ENCODE data around the gene LDLR.
A peak's percentile ranks its signal among the peaks of the same experiment; 100 is the strongest.
"Not testable (repeated sequence)": the region's sequence is repeated elsewhere in the genome, so short reads cannot be mapped to it uniquely, and the experiment has no call there.

LDLR gene

DNA sequence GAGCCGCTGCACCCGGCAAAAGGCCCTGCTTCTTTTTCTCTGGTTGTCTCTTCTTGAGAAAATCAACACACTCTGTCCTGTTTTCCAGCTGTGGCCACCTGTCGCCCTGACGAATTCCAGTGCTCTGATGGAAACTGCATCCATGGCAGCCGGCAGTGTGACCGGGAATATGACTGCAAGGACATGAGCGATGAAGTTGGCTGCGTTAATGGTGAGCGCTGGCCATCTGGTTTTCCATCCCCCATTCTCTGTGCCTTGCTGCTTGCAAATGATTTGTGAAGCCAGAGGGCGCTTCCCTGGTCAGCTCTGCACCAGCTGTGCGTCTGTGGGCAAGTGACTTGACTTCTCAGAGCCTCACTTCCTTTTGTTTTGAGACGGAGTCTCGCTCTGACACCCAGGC, 17.2 kb downstream of the LDLR start:
- DNase-seq (ENCODE audit: low spot score): no peak

DNA sequence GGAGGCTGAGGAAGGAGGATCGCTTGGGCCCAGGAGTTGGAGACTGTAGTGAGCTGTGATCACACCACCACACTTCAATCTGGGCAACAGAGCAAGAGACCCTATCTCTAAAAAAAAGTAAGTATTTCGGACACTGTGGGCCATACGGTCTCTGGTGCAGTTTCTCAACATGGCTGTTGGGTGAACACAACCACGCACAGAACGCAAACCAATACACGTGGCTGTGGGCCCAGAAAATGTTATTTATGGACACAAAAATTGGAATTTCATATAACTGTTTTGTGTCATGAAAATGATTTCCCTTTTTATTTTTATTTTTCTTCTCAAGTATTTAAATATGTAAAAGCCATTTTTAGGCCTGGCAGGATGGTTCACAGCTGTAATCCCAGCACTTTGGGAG, 19.5 kb downstream of the LDLR start:
- DNase-seq (ENCODE audit: low spot score): no peak

DNA sequence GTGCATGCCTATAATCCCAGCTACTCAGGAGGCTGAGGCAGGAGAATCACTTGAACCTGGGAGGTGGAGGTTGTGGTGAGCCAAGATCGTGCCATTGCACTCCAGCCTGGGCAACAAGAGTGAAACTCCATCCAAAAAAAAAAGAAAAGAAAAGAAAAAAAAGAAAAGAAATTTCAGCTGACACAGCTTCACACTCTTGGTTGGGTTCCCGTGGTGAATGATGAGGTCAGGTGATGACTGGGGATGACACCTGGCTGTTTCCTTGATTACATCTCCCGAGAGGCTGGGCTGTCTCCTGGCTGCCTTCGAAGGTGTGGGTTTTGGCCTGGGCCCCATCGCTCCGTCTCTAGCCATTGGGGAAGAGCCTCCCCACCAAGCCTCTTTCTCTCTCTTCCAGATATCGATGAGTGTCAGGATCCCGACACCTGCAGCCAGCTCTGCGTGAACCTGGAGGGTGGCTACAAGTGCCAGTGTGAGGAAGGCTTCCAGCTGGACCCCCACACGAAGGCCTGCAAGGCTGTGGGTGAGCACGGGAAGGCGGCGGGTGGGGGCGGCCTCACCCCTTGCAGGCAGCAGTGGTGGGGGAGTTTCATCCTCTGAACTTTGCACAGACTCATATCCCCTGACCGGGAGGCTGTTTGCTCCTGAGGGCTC, 22.0 kb downstream of the LDLR start:
- DNase-seq (ENCODE audit: low spot score): no peak

DNA sequence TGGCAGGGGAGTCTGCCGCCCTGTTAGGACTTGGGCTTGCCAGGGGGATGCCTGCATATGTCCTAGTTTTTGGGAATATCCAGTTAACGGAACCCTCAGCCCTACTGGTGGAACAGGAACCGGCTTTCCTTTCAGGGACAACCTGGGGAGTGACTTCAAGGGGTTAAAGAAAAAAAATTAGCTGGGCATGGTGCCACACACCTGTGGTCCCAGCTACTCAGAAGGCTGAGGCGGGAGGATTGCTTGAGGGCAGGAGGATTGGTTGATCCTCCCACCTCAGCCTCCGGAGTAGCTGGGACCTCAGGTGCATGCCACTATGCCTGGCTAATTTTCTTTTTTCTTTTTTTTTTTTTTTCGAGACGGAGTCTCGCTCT, 22.5 kb downstream of the LDLR start:
- no peak for DNase-seq (ENCODE audit: low spot score)

DNA sequence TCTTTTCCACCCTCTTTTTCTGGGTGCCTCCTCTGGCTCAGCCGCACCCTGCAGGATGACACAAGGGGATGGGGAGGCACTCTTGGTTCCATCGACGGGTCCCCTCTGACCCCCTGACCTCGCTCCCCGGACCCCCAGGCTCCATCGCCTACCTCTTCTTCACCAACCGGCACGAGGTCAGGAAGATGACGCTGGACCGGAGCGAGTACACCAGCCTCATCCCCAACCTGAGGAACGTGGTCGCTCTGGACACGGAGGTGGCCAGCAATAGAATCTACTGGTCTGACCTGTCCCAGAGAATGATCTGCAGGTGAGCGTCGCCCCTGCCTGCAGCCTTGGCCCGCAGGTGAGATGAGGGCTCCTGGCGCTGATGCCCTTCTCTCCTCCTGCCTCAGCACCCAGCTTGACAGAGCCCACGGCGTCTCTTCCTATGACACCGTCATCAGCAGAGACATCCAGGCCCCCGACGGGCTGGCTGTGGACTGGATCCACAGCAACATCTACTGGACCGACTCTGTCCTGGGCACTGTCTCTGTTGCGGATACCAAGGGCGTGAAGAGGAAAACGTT, 24.0 kb downstream of the LDLR start:
- no peak for DNase-seq (ENCODE audit: low spot score)

DNA sequence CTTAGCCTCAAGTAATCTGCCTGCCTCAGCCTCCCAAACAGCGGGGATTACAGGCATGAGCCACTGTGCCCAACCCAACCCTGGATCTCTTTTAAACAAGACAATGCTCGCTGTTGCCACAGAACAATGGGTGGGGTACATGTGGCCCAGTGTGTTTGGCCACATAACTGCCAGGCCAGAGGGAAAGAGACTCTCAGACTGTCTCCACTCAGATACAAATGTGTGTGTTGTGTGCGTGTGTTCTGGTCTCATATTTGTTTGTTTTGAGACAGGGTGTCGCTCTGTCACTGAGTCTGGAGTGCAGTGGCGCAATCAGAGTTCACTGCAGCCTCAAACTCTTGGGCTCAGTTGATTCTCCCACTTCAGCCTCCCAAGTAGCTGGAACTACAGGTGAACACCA, 25.8 kb downstream of the LDLR start:
- no peak for DNase-seq (ENCODE audit: low spot score)

DNA sequence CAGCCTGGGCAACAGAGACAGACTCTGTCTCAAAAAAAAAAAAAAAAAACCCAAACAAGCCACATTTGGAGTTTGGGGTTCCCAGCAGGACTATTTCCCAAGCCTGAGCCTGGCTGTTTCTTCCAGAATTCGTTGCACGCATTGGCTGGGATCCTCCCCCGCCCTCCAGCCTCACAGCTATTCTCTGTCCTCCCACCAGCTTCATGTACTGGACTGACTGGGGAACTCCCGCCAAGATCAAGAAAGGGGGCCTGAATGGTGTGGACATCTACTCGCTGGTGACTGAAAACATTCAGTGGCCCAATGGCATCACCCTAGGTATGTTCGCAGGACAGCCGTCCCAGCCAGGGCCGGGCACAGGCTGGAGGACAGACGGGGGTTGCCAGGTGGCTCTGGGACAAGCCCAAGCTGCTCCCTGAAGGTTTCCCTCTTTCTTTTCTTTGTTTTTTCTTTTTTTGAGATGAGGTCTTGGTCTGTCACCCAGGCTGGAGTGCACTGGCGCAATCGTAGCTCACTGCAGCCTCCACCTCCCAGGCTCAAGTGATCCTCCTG, 26.7 kb downstream of the LDLR start:
- no peak for DNase-seq (ENCODE audit: low spot score)

DNA sequence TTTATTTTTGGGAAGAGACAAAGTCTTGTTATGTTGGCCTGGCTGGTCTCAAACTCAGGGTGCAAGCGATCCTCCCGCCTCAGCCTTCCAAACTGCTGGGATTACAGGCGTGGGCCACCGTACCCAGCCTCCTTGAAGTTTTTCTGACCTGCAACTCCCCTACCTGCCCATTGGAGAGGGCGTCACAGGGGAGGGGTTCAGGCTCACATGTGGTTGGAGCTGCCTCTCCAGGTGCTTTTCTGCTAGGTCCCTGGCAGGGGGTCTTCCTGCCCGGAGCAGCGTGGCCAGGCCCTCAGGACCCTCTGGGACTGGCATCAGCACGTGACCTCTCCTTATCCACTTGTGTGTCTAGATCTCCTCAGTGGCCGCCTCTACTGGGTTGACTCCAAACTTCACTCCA, 27.2 kb downstream of the LDLR start:
- no peak for DNase-seq (ENCODE audit: low spot score)

DNA sequence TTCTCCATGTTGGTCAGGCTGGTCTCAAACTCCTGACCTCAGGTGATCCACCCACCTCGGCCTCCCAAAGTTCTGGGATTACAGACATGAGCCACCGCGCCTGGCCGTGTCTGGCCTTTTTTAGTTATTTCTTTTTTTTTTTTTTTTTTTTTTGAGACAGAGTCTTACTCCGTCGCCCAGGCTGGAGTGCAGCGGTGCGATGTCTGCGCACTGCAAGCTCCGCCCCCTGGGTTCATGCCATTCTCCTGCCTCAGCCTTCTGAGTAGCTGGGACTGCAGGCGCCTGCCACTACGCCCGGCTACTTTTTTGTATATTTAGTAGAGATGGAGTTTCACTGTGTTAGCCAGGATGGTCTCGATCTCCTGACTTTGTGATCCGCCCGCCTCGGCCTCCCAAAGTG, 32.7 kb downstream of the LDLR start:
- DNase-seq (ENCODE audit: low spot score): not testable (repeated sequence)

DNA sequence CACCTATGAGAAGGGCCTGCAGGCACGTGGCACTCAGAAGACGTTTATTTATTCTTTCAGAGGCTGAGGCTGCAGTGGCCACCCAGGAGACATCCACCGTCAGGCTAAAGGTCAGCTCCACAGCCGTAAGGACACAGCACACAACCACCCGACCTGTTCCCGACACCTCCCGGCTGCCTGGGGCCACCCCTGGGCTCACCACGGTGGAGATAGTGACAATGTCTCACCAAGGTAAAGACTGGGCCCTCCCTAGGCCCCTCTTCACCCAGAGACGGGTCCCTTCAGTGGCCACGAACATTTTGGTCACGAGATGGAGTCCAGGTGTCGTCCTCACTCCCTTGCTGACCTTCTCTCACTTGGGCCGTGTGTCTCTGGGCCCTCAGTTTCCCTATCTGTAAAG, 33.9 kb downstream of the LDLR start:
- no peak for DNase-seq (ENCODE audit: low spot score)

DNA sequence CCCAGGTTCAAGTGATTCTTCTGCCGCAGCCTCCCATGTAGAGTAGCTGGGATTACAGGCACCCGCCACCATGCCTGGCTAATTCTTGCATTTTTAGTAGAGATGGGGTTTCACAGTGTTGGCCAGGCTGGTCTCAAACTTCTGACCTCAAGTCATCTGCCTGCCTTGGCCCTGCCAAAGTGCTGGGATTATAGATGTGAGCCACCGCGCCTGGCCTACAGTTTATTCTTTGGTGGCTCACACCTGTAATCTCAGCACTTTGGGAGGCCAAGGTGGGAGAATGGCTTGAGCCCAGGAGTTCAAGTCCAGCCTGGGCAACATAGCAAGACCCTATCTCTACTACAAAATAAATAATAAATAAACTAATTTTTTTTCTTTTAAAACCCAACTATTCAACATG, 34.9 kb downstream of the LDLR start:
- DNase-seq (ENCODE audit: low spot score): not testable (repeated sequence)

DNA sequence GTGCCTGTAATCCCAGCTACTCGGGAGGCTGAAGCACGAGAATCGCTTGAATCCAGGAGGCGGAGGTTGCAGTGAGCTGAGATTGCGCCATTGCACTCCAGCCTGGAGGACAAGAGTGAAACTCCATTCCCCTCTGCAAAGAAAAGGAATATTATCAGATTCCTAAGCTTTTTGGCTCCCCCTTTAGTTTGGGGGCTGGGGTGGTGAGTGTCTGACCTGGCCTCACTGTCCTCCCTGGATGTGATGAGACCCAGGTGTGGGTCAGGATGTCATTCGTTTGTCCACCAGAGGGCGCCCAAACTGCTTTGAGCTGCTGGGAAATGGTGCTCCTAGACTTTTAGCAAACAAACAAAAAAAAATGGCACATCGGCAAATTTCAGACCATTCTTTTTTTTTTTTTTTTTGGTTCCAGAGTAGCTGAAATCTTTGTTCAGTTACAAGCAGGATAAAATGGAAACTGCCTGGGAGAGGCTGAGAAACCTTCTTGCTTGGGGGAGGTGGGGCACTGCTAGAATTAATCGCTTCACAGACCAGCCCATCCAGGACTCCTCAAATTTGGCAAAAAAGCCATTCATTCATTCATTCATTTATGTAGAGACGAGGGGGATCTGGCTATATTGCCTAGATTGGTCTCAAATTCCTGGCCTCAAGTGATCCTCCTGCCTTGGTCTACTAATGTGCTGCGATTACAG, 36.9 kb downstream of the LDLR start:
- DNase-seq (ENCODE audit: low spot score): peak; percentile 72

DNA sequence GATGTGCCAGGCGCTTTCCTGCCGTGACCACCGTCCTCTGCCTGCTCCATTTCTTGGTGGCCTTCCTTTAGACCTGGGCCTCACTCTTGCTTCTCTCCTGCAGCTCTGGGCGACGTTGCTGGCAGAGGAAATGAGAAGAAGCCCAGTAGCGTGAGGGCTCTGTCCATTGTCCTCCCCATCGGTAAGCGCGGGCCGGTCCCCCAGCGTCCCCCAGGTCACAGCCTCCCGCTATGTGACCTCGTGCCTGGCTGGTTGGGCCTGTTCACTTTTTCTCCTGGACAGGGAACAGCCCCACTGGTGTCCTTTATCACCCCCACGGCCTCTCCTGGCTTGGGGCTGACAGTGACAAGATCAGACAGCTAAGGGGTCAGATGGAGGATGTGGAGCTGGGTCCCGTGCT, 38.6 kb downstream of the LDLR start:
- DNase-seq (ENCODE audit: low spot score): no peak

DNA sequence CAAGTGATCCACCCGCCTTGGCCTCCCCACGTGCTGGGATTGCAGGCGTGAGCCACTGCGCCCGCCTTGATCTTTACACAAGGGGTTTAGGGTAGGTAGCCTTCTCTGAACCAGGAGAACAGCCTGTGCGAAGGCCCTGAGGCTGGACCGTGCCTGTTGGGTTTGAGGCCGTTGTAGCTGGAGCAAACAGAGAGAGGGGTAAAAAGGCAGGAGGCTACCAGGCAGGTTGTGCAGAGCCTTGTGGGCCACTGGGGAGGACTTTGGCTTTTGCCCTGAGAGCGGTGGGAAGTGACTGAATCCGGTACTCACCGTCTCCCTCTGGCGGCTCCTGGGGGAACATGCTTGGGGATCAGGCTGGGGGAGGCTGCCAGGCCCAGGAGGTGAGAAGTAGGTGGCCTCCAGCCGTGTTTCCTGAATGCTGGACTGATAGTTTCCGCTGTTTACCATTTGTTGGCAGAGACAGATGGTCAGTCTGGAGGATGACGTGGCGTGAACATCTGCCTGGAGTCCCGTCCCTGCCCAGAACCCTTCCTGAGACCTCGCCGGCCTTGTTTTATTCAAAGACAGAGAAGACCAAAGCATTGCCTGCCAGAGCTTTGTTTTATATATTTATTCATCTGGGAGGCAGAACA, 41.7 kb downstream of the LDLR start:
- DNase-seq (ENCODE audit: low spot score): peak; percentile 71

DNA sequence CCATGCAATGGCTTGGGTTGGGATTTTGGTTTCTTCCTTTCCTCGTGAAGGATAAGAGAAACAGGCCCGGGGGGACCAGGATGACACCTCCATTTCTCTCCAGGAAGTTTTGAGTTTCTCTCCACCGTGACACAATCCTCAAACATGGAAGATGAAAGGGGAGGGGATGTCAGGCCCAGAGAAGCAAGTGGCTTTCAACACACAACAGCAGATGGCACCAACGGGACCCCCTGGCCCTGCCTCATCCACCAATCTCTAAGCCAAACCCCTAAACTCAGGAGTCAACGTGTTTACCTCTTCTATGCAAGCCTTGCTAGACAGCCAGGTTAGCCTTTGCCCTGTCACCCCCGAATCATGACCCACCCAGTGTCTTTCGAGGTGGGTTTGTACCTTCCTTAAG, 42.2 kb downstream of the LDLR start:
- no peak for DNase-seq (ENCODE audit: low spot score)

DNA sequence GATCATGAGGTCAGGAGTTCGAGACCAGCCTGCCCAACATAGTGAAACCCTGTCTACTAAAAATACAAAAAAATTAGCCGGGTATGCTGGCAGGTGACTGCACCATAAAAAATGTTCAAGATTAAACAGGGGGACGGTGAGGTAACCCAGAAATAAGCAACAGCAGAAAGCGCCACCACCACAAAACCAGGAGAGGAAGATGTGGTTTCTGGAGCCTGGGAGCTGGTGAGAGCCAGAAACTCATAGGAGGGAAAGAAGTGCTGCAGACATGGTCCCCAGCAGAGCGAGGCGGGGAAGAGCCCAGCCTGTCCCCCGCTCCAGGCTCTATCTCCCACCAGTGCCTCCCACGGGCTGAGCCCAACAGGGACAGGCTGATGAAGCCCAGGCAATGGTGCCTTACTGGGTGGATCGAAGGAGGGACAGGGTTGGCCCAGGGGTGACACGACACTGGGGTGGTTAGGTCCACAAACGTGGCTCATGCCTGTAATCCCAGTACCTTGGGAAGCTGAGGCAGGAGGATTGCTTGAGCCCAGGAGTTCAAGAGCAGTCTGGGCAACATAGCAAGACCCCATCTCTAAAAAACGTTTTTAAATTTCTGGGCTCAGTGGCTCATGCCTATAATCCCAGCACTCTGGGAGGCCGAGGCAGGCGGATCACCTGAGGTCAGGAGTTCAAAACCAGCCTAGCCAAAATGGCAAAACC, 47.3 kb downstream of the LDLR start:
- no peak for DNase-seq (ENCODE audit: low spot score)

DNA sequence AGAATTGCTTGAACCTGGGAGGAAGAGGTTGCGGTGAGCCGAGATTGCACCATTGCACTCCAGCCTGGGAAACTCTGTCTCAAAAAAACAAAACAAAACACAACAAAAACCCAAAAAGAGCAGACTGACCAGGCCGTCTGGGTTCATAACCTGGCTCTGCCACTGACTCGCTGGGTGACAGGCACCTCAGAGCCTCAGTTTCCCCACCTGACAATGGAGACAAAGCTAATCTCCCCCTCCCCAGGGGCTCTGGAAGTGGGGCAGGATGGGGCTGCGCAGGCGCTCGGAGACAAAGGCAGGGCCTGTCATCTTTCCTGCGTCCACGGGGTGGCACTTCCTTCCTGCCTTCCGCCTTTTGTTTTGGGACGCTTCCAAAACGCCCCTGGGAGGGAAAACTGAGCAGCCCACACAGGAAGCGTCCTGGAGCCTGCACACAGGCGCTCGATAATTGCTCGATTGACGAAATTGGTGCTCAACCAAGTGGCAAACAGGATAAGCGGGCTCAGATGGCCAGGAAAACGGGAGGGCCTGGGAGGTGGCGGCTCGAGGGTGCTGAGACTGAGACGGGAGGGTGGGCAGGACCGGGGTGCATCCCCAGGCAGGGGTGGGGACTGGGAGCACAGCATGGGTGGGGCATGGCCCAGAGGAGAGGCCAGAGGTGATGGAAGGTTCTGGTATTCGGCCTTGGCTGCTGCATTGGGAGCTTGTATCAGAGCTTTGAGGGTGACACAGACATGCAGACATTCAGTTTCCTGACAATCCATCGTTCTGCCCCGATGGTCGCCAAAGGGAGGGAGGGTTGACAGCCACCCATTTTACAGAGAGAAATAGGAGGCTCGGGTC, 48.5 kb downstream of the LDLR start:
- DNase-seq (ENCODE audit: low spot score): peak; percentile 47

DNA sequence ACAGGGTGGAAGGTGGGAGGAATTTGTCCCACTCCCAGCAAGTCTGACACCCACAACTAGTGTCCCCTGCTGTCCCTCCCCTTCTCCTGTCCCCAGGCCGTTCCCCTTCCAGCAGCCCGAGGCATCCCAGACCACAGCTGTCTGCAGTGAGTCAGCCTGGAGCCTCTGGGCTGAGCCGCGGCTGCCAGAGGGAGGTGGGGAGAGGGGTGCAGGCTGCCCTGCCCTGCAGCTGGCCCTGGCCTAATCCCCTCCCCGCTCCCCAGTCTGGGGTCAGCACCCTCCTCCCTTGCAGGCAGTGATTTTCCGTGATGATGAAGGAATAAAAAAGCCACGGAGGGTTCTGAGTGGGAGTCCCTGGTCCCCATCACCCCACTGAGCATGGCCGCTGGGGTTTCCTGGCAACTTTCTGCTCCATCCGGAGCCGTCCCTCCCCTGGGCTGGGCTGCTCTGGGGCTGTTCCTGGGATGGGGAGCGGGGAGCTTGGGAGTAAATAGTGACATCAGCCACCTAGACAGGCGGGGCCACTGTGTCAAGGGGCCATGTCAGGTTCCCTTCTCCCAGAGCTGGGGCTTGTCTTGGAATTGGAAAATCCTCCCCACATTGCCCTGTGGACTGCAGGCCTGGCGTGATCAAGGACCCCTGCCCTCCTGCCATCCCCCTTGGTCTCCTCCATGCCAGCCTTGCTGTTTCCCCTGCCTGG, 49.5 kb downstream of the LDLR start:
- DNase-seq (ENCODE audit: low spot score): no peak

DNA sequence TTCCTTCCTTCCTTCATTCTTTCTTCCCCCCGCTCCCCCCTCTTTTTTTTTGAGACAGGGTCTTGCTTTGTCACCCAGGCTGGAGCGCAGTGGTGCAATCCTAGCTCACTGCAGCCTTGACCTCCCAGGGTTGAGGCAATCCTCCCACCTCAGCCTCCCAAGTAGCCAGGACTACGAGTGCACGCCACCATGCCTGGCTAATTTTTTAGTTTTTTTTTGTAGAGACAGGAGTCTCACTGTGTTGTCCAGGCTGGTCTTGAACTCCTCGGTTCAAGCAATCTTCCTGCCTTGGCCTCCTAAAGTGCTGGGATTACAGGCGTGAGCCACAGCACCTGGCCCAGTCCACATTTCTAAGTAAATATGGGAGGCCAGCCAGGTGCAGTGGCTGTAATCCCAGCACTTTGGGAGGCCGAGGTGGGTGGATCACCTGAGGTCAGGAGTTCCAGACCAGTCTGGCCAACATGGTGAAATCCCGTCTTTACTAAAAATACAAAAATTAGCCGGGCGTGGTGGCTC, 50.8 kb downstream of the LDLR start:
- DNase-seq (ENCODE audit: low spot score): not testable (repeated sequence)

DNA sequence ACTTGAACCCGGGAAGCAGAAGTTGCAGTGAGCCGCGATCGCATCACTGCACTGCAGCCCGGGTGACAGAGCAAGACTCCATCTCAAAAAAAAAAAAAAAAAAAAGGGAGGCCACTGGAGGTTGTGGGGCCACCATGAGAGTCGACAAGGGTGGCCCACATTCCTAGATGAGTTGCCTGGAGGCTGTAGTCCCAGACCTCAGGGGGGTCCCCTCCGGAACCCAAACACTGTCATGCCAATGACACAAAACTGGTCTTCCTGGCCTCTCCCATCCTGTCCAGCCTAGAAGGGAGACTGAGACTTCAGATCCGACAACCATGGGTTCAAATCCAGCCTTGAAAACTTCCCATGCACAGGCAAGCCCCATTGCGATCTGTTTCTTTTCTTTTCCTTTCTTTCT, 51.6 kb downstream of the LDLR start:
- DNase-seq (ENCODE audit: low spot score): no peak

Measured in activated CD4-positive, alpha-beta T cell treated with anti-CD3 and anti-CD28 coated beads, Interleukin-2, Interleukin-4, amounts not matched to agents 100 ng/mL and 50 ng/mL, durations not matched to agents 16 hours and 8 hours (primary cell).